HuH-7.5 (cell line): ENCODE results near the gene EPHX1.
"Not testable (repeated sequence)": the region's sequence is repeated elsewhere in the genome, so short reads cannot be mapped to it uniquely, and the experiment has no call there.

Experiments
- DNase-seq: peaks from one replicate; pipeline ENCODE4 v3.0.0; 2011; ENCODE audit warnings: low spot score

Gene EPHX1

DNA sequence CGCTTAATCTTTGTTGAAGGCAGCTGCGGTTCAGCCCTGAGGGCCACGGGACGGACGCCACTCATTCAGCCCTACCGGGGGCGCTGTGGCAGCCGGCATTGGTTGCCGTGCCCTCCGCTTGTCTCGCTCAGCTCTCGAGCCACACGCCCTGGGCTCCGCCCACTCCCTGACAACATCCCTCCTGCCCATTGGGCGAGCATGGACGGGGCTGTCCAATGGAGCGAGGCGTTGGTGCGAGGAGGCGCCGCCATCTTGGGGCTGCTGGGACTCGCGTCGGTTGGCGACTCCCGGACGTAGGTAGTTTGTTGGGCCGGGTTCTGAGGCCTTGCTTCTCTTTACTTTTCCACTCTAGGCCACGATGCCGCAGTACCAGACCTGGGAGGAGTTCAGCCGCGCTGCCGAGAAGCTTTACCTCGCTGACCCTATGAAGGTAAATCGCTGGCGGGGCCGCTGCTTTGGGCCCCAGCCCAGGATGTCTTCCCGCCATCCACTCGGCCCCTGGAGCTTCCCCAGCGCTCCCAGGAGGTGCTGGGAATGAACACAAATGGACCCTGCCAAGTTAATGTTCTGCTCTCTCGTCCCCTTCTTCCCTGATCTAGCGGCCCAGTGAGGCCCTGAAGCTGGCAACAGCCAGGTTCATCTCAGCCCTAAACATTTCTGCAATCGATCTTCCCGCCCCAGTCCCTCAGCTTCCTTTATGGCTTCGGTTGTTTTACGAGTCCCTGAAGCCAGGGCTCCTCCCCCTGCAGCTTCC lies 32.2 kb upstream of the EPHX1 start, which contains the start of gene SRP9:
Gene SRP9 (plus strand): TSS at position 244 of the 754 bp plus-strand sequence. CDS start 115 bp downstream, at position 359.
- DNase-seq, result peak; percentile 80

DNA sequence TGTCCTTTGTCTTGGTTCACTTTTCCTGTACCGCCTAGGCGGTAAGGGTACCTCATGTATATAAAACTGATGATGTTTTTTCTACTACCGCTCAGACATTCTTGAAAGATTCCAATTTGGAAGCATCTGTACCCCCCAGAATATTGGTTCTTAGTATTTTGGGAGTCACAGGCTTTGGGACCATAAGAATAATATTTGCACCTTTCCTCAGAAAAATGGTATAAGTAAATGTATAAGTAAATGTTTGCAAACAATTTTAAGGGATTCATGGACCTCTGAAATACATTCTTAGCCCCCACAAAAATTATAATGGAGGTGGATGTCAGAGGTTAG lies 31.6 kb upstream of the EPHX1 start:
- DNase-seq, result no peak

DNA sequence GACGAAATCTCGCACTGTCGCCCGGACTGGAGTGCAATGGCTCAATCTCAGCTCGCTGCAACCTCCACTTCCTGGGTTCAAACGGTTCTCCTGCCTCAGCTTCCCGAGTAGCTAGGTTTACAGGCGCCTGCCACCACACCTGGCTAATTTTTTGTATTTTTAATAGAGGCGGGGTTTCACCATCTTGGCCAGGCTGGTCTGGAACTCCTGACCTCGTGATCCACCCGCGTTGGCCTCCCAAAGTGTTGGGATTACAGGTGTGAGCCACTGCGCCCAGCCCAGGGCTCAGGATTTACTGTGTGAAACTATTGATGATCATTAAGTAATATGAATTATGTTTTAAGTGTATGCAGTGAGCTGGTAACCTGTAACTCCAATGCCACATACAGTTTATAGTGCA lies 30.8 kb upstream of the EPHX1 start:
- DNase-seq, result not testable (repeated sequence)

GRCh38 chr1:225780134-225780533 lies 29.8 kb upstream of the EPHX1 start:
- no peak for DNase-seq

DNA sequence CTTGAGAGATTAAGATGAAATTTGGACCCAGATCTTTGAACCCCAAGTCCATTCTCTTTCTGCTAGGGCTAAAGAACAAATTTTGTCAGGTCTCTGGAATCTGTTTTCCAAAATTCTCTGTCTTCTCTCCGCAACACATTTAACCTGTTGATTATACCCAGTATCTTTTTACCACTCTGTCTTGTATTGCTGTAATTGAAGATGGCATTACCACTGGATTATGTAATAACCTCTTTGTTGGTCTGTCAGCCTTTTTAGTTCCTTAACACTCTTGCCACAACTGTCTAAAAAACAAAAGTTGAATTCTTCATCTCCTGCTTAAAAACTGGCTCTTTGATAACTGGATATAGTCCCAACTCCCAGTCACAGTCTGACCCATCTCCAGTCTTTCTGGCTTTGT lies 29.3 kb upstream of the EPHX1 start:
- DNase-seq, result no peak

- DNase-seq, result not testable (repeated sequence)
These were observed 20.8 kb upstream of the EPHX1 start for GRCh38 chr1:225789142-225789541.

DNA sequence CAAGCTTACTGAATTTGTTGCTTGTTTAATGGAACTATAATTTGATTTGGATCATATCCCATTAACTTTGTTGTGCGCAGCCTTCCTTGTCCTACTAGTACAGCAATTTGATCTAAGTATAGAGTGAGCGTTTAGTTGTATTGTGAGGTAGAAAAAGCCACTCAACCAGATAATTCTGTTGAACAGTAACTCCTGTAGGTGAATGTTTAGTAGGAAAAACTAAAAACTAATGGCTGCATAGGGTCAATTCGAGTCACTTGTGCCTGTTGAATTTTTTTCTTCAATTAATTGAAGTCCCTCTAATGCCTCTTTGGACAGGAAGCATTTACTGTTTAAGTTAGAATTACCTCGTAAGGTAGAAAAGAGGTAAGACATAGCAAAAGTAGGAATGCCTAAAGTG lies 15.0 kb upstream of the EPHX1 start:
- no peak for DNase-seq

DNA sequence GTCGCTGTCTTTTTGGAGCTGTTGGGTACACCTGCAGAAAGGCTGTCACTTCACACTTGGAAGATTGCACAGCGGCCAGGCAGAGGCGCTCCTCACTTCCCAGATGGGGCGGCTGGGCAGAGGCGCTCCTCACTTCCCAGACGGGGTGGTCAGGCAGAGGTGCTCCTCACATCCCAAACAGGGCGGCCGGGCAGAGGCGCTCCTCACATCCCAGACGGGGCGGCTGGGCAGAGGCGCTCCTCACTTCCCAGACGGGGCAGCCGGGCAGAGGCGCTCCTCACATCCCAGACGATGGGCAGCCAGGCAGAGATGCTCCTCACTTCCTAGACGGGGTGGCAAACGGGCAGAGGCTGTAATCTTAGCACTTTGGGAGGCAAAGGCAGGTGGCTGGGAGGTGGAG lies 13.8 kb upstream of the EPHX1 start:
- not testable (repeated sequence) for DNase-seq

- DNase-seq, result not testable (repeated sequence)
These were observed 8.8 kb upstream of the EPHX1 start for GRCh38 chr1:225801146-225801545.

DNA sequence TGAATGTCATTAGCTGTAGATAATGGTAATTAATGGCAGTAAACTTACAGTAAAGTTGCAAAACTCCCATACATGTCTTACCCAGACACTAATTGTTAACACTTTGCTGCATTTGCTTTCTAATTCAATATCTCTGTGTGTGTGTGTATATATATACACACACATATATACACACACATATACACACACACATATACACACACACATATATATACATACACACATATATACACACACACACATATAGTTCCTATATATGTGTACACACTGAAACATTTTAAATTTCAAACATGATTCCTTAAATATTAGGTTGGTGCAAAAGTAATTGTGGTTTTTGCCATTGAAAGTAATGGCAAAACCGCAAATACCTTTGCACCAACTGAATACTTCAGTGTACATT lies 3.7 kb upstream of the EPHX1 start:
- no peak for DNase-seq

DNA sequence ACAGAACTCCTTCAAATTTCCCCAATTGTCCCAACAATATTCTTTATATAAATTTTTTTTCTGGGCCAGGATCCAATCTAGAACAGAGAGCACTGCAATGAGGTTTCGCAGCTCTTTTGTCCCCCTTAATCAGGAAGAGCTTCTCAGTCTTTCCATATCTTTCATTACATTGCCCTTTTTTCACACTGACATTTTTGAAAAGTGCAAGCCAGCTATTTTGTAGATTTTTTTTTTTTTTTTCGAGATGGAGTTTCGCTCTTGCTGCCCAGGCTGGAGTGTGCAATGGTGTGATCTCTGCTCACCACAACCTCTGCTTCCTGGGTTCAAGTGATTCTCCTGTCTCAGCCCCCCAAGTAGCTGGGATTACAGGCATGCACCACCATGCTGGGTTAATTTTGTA lies 3.2 kb upstream of the EPHX1 start:
- not testable (repeated sequence) for DNase-seq

- no peak for DNase-seq
These were observed 1.8 kb upstream of the EPHX1 start for GRCh38 chr1:225808136-225808535.

- peak; percentile 44 for DNase-seq
These were observed 935 bp downstream of the EPHX1 start for GRCh38 chr1:225810579-225811538.

GRCh38 chr1:225811622-225812487 lies 1.9 kb downstream of the EPHX1 start:
- DNase-seq, result no peak

DNA sequence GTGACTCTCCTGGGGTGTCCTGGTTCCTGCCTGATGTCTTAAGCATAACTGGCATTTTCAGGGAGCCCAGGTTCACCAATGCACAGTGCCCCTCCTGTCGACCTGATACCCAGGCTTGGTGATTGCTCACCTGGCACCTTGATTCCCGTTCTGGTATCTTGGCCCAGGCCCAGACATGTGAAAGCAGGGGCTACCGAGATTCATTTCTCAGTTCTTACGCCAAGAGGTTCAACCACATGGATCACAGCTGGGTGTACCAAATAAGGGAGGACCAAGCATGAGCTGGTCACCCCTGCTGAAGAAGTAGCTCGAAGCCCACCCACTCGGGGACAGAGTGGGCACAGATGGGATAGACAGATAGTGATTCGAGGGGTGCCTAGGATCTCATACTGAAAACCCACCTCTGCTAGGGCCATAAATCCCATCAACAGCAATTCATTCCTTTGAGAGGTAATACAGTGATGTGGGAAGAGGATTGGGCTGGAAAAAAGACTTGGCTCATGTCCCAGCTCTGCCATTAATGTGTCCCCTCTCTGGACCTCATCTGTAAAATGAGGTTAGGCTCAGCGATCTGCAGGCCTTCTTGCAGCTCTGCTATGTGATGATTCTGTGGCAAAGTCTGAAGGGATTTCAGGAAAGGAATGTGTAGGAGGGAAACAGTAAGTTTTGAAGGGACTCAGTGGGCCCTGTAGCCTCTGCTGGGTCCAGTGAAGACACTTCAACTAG lies 2.7 kb downstream of the EPHX1 start:
- DNase-seq, result no peak

GRCh38 chr1:225813214-225813964 lies 3.5 kb downstream of the EPHX1 start:
- peak; percentile 85 for DNase-seq

- DNase-seq, result no peak
These were observed 4.5 kb downstream of the EPHX1 start for GRCh38 chr1:225814381-225814780.

DNA sequence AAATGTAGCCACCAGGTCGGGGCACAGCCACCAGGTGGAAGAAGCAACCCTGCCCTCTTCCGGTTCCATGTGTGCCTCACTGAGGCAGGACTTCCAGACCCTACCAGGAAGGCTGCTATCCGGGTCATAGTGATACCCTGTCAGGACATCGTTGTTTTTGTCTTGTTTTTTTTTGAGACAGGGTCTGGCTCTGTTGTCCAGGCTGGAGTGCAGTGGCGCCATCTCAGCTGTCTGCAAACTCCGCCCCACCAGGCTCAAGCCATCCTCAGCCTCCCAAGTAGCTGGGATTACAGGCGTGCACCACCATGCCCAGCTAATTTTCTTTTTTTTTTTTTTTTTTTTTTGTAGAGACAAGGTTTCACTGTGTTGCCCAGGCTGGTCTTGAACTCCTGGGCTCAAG lies 5.2 kb downstream of the EPHX1 start:
- DNase-seq, result not testable (repeated sequence)

DNA sequence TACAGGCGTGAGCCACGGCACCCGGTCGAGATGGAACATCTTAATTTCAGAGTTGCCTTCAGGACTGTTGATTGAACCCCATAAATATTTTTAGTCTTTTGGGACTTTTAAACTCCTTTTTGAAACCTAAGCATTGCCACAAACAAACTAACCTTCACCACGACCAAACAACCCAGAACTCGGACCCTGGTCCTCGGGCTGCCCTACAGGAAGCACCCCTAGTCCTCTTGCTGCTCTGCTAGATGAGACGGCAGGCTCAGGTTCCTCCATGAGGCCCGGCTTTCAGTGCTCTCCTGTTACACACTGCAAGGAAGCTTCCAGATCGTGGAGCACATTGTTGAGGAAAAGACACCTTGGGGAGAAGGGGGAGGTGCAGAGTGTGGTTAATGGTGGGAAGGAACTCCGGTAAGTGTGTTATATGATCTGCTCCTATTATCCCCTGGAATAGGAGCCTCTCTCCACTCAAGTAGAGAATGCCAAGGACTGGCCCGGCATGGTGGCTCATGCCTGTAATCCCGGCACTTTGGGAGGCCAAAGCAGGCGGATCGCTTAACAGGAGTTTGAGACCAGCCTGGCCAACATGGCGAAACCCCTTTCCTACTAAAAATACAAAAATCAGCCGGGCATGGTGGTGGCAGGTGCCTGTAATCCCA lies 5.7 kb downstream of the EPHX1 start:
- no peak for DNase-seq
